Measurements from ENCODE around the gene ABCC1. TPM values are rescaled to one million over a fixed set of nuclear protein-coding genes. Genes with fewer than 3 reads are reported as not detected.
"Not testable (repeated sequence)": the region's sequence is repeated elsewhere in the genome, so short reads cannot be mapped to it uniquely, and the experiment has no call there.

The ABCC1 gene
- polyA plus RNA-seq, 1 donor (not counting 4 experiments of a cell fraction or from before 2014, with no cell fraction given) = 19.4 TPM

DNA sequence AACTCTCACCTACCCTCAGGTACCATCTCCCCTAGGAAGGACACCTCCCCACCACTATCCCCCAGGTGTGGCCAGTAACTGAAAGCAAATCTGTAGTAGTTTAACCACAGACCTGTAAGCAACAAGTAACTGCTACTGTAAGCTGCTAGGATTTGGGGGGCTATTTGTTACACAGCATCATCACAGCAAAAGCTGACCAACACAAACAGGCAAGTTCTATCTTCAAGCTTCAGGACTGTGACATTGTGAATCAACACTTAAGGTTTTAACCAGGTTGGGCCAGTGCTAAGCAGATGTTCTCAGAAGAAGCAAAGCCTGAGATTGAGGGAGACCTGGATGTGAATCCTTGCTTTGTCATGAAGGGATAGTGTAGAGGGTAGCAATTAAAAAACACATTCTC is 226.9 kb downstream of the ABCC1 start:
- H3K9me3 ChIP-seq (ENCODE audit: control insufficient read depth, low read depth, low read length) = no peaks in the 10 kb centered on the region
- no peaks in the 10 kb centered on the region for H3K4me1 ChIP-seq (ENCODE audit: control insufficient read depth, extremely low read depth, insufficient read depth, low read length)
- no peak for TF ChIP-seq CTCF (optimal IDR thresholded peaks at IDR 0.05 in 1 of 3, IDR thresholded peaks at IDR 0.05 in 1 of 3, conservative IDR thresholded peaks at IDR 0.05 in 1 of 3; ENCODE audit: extremely low read depth in 1 of 3, insufficient read depth in 2 of 3, low read length in 3 of 3)
- no peak for TF ChIP-seq EZH2 (IDR thresholded peaks at IDR 0.05; ENCODE audit: low read length)
- DNase-seq (ENCODE audit: low read depth, low spot score) = no peak
- dilution Hi-C loops (cut with MboI; ENCODE audit: extremely low pct_ligation_motif_present, low sequenced_read_pairs) = no loop called here
- H2AFZ ChIP-seq (ENCODE audit: control insufficient read depth, low read length) = no peak overlapping the region
- no peaks in the 10 kb centered on the region for H4K20me1 ChIP-seq (ENCODE audit: control insufficient read depth, extremely low read depth, insufficient read depth, low read length)
- no peak overlapping the region for H3K4me2 ChIP-seq (ENCODE audit: control insufficient read depth, extremely low read depth, insufficient read depth, low read depth, low read length)
- no peak for FAIRE-seq
- no peak overlapping the region for H3K9ac ChIP-seq (ENCODE audit: control insufficient read depth, extremely low read depth, insufficient read depth, low read length)
- H3K79me2 ChIP-seq (ENCODE audit: control insufficient read depth, insufficient read depth, low read length) = no peaks in the 10 kb centered on the region
- H3K27me3 ChIP-seq (ENCODE audit: control insufficient read depth, extremely low read depth, insufficient read depth, low read length) = no peaks in the 10 kb centered on the region
- no peak overlapping the region for H3K4me3 ChIP-seq (ENCODE audit: control insufficient read depth in 2 of 3, extremely low read depth in 1 of 3, insufficient read depth in 2 of 3, low read depth in 1 of 3, low read length in 3 of 3)
- no peak overlapping the region for H3K27ac ChIP-seq (ENCODE audit: control insufficient read depth, insufficient read depth, low read length)
- no peaks in the 10 kb centered on the region for H3K36me3 ChIP-seq (ENCODE audit: control insufficient read depth in 2 of 2, extremely low read depth in 1 of 2, insufficient read depth in 2 of 2, low read length in 2 of 2)
- no peaks in the 10 kb centered on the region for H3K9me1 ChIP-seq (ENCODE audit: control insufficient read depth, extremely low read depth, insufficient read depth, low read length)

- no peak overlapping the region for H3K27ac ChIP-seq (ENCODE audit: control insufficient read depth, insufficient read depth, low read length)
- H3K4me1 ChIP-seq (ENCODE audit: control insufficient read depth, extremely low read depth, insufficient read depth, low read length) = no peaks in the 10 kb centered on the region
- H3K27me3 ChIP-seq (ENCODE audit: control insufficient read depth, extremely low read depth, insufficient read depth, low read length) = no peaks in the 10 kb centered on the region
- H3K36me3 ChIP-seq (ENCODE audit: control insufficient read depth in 2 of 2, extremely low read depth in 1 of 2, insufficient read depth in 2 of 2, low read length in 2 of 2) = no peaks in the 10 kb centered on the region
- no peaks in the 10 kb centered on the region for H4K20me1 ChIP-seq (ENCODE audit: control insufficient read depth, extremely low read depth, insufficient read depth, low read length)
- H3K9me3 ChIP-seq (ENCODE audit: control insufficient read depth, low read depth, low read length) = no peaks in the 10 kb centered on the region
- no peak overlapping the region for H3K4me3 ChIP-seq (ENCODE audit: control insufficient read depth in 2 of 3, extremely low read depth in 1 of 3, insufficient read depth in 2 of 3, low read depth in 1 of 3, low read length in 3 of 3)
- no peak for FAIRE-seq
- no peak for DNase-seq (ENCODE audit: low read depth, low spot score)
- H2AFZ ChIP-seq (ENCODE audit: control insufficient read depth, low read length) = no peak overlapping the region
- TF ChIP-seq CTCF (optimal IDR thresholded peaks at IDR 0.05 in 1 of 3, IDR thresholded peaks at IDR 0.05 in 1 of 3, conservative IDR thresholded peaks at IDR 0.05 in 1 of 3; ENCODE audit: extremely low read depth in 1 of 3, insufficient read depth in 2 of 3, low read length in 3 of 3) (no peak), EZH2 (IDR thresholded peaks at IDR 0.05; ENCODE audit: low read length) (no peak)
- H3K4me2 ChIP-seq (ENCODE audit: control insufficient read depth, extremely low read depth, insufficient read depth, low read depth, low read length) = no peak overlapping the region
- no peaks in the 10 kb centered on the region for H3K9me1 ChIP-seq (ENCODE audit: control insufficient read depth, extremely low read depth, insufficient read depth, low read length)
- dilution Hi-C loops (cut with MboI; ENCODE audit: extremely low pct_ligation_motif_present, low sequenced_read_pairs) = no loop called here
- H3K79me2 ChIP-seq (ENCODE audit: control insufficient read depth, insufficient read depth, low read length) = no peaks in the 10 kb centered on the region
- H3K9ac ChIP-seq (ENCODE audit: control insufficient read depth, extremely low read depth, insufficient read depth, low read length) = no peak overlapping the region
Measured at GRCh38 chr16:16178455-16179162, 229.2 kb downstream of the ABCC1 start.

GRCh38 chr16:16181748-16182147 is 232.3 kb downstream of the ABCC1 start:
- H3K27me3 ChIP-seq (ENCODE audit: control insufficient read depth, extremely low read depth, insufficient read depth, low read length); H3K9me3 ChIP-seq (ENCODE audit: control insufficient read depth, low read depth, low read length); H3K4me3 ChIP-seq (ENCODE audit: control insufficient read depth in 2 of 3, extremely low read depth in 1 of 3, insufficient read depth in 2 of 3, low read depth in 1 of 3, low read length in 3 of 3); H3K79me2 ChIP-seq (ENCODE audit: control insufficient read depth, insufficient read depth, low read length); DNase-seq (ENCODE audit: low read depth, low spot score); H3K4me2 ChIP-seq (ENCODE audit: control insufficient read depth, extremely low read depth, insufficient read depth, low read depth, low read length); H3K4me1 ChIP-seq (ENCODE audit: control insufficient read depth, extremely low read depth, insufficient read depth, low read length); H3K9me1 ChIP-seq (ENCODE audit: control insufficient read depth, extremely low read depth, insufficient read depth, low read length); H3K9ac ChIP-seq (ENCODE audit: control insufficient read depth, extremely low read depth, insufficient read depth, low read length); H2AFZ ChIP-seq (ENCODE audit: control insufficient read depth, low read length); H4K20me1 ChIP-seq (ENCODE audit: control insufficient read depth, extremely low read depth, insufficient read depth, low read length); FAIRE-seq; H3K36me3 ChIP-seq (ENCODE audit: control insufficient read depth in 2 of 2, extremely low read depth in 1 of 2, insufficient read depth in 2 of 2, low read length in 2 of 2); dilution Hi-C loops (cut with MboI; ENCODE audit: extremely low pct_ligation_motif_present, low sequenced_read_pairs); H3K27ac ChIP-seq (ENCODE audit: control insufficient read depth, insufficient read depth, low read length): not testable (repeated sequence)
